Astrocyte of the cerebellum (primary cell): Measurements from ENCODE around the gene C12orf54.

Source experiments
- DNase-seq: peaks from one replicate; pipeline ENCODE4 v3.0.0-alpha.2; 2011; ENCODE audit warnings: low read depth
- H3K4me3 ChIP-seq: 2 replicates; pipeline ENCODE4 v1.5.1; 2011; ENCODE audit warnings: mild to moderate bottlenecking, low read depth, low read length, moderate library complexity
- in situ Hi-C: cut with HindIII; loops from 2 replicates; pipeline ENCODE4 v1.10.0; 2017; ENCODE audit warnings: low sequenced_read_pairs
- TF ChIP-seq, protein P1 (sequence below): IDR thresholded peaks from 2 replicates; pipeline ENCODE4 v1.5.1; 2012; ENCODE audit warnings: low read length, low read depth, moderate library complexity, mild to moderate bottlenecking; ENCODE audit errors: missing control alignments

The C12orf54 gene

GRCh38 chr12:48542300-48542928, 60.1 kb downstream of the C12orf54 start:
- DNase-seq, result no peak
- no peak overlapping the region for H3K4me3 ChIP-seq
- in situ Hi-C loops, result no loop called here
- TF ChIP-seq, protein P1, sequence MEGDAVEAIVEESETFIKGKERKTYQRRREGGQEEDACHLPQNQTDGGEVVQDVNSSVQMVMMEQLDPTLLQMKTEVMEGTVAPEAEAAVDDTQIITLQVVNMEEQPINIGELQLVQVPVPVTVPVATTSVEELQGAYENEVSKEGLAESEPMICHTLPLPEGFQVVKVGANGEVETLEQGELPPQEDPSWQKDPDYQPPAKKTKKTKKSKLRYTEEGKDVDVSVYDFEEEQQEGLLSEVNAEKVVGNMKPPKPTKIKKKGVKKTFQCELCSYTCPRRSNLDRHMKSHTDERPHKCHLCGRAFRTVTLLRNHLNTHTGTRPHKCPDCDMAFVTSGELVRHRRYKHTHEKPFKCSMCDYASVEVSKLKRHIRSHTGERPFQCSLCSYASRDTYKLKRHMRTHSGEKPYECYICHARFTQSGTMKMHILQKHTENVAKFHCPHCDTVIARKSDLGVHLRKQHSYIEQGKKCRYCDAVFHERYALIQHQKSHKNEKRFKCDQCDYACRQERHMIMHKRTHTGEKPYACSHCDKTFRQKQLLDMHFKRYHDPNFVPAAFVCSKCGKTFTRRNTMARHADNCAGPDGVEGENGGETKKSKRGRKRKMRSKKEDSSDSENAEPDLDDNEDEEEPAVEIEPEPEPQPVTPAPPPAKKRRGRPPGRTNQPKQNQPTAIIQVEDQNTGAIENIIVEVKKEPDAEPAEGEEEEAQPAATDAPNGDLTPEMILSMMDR, result no peak

DNA sequence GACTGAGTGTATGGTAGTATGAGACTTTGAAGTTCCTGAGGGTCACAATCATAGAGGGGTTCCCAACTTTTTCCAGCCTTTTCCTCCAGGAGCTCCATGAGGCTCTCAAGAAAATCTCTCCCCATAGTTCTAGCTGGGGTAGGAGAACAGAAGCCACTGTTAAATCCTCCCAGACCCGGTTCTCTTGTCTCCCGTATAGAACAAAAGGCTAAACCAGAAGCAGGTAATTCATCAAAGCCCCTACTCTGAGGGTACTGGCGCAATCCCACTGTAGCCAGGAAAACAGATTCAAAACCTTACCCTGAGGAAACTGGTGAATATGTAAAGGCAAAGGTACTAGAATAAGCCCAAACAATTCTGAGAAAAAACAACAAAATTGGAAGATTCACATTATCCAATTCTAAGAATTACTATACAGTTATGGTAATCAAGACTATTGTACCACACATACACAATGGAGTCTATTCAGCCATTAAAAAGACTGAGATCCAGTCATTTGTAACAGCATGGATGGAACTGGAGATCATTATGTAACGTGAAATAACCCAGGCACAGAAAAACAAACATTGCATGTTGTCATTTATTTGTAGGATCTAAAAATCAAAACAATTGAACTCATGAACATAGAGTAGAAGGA, 63.7 kb downstream of the C12orf54 start:
- TF ChIP-seq, protein P1, result no peak
- no peak for DNase-seq
- in situ Hi-C loops, result no loop called here
- no peak overlapping the region for H3K4me3 ChIP-seq
